Measurements from ENCODE around the gene CHIC2.

Gene CHIC2

DNA sequence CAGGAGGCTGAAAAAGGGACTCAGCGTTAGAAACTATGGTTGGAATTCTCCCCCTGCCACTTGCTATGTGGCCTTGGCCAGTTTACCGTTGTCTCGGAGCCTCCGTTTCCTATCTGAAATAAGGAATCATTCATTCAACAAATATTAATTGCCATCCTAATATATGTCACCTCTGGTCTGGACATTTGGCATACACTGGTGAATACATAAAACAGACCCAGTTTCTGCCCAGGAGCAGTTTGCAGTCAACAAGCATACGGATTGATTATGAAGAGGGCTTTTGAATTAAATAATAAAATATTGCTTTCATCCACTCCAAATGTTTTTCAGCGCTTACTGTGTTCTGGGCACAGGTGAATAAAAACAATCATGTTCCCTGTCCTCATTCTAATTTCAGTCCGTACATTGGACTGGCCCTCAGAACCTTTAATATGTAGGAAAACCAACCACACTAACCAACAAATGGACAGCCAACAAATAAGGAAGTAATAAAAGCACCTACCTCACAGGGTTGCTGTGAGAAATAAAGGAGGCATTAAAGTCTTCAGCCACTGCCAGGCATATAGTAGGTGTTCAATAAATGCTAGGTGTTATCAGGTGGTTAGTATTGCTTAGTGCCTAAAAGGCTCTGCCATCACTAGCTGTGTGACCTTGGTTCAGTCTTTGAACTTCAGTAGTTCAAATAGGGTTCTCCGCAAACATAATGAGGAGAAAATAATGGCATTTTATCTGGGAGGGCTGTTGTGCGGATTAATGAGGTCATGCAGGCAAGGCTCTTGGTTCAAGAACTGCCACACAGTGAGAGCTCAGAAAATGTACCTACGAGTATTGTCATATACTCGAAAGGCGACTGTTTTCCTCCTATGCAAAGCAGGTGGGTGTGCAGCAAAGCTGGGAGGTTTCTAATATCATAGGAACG lies 28.3 kb upstream of the CHIC2 start:
- DNase-seq: no peak

DNA sequence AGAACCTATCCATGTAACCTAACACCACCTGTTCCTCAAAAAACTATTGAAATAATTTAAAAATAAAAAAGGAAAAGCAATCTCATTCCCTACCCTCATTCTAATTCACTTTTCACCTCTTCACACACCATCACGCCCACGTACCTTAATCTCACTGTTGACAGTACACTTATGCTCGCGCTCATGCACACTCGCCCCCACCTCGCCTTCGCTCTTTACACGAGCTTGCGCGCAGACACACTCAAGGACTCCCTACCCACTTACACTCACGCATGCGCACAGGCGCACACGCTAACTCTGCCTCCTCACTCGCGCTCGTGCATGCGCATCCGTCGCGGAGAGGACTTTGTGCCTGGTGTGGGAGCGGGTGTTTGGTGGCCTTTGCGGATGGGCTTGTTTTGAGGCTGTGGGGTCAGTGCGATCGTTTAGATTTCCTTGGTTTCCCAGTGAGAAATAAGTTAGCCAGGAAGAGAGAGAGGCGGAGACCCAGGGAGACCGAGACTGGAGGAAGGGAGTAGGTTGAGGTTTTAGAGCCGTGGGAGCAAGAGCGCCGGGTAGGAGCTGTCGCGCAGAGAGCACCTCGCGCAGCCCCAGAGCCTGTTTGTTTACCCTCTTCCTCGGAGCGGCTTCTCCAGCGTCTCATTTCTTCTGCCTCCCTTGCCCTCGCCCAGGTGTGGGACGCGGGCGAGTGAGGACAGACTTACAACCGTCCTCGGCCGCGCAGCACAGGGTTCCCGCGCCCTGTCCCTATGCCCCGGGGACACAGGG lies 27.4 kb upstream of the CHIC2 start:
- DNase-seq: peak; percentile 69

DNA sequence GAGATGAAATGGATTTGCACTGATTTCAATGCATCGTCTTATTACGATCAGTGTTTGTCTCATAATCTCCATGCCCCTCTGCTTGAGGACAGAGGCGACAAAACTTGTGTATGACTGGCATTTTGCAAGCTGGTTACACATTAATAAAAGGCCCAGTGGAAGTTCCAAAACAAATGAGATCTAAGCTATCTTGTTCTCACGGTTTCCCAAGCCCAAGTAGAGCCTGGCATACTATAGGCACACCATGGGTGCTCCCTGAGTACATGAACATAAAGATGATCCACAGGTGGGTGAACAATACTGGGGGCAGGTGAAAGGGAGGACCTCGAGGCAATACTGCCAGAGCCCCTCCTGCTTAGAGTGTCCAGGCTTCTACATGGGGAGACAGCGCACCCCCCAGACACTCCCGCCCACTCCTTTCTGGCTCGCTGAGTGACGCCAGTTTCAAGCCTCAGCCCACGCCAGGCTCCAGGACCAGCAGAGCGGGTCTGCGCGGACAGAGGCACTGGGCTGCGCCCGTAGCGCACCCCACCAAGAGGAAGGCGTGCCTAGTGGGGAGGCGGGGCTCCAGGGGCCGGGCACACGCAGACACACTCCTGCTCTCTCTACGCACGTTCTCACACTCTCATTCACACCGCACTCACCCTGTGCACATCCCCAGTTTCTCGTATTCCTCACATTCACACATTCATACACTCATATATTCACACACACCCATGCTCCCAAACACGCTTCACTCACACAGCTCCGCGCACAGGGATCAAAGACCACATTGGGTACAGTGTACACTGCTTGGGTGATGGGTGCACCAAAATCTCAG lies 26.6 kb upstream of the CHIC2 start:
- DNase-seq: no peak

DNA sequence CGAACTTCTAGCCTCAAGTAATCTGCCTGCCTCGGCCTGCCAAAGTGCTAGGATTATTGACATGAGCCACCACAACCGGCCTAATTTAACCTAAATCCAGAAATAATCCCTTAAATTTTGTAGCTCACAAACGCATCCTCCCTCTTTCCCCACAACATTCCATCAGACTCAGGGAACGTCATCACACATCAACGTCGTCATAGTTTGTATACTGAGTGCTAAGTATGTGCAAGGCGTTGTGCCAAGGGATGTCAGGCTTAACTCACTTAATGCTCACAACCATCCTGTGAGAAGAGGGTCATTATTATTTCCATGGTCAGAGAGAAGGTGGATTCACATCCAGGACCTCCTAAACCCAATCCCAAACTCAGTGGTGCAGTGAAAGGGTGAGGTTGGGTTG lies 26.0 kb upstream of the CHIC2 start:
- DNase-seq: no peak

DNA sequence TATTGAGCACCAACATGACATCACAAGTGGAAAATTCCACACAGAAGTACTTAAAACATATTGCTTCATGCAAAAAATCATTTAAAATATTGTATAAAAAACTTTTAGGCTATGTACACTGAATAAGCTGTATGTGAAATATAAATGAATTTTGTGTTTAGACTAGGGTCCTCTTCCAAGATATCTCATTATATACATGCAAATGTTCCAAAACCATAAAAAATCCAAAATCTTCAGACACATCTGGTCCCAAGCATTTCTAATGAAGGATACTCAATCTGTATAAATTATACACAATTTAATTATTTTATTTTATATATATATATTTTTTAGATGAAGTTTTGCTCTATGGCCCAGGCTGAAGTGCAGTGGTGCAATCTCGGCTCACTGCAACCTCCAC lies 25.5 kb upstream of the CHIC2 start:
- no peak for DNase-seq

DNA sequence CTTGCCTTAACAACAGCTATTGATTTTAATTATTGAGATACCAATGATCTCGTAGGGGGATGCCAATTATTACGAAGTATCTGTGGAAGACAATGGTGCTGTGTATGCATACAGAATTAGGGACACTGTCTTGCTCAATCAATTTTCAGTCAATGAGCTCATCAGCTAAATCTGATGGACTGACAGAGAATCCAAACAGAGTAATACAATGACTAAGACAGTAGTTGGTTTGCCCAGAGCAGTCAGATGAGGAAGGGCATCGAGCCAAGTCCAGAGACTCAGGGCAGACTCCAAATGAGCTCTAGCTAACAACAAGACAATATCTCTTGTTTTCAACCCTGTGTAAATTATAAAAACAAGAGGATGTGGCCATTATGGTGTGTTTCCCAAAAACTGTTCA lies 20.9 kb upstream of the CHIC2 start:
- DNase-seq: no peak

DNA sequence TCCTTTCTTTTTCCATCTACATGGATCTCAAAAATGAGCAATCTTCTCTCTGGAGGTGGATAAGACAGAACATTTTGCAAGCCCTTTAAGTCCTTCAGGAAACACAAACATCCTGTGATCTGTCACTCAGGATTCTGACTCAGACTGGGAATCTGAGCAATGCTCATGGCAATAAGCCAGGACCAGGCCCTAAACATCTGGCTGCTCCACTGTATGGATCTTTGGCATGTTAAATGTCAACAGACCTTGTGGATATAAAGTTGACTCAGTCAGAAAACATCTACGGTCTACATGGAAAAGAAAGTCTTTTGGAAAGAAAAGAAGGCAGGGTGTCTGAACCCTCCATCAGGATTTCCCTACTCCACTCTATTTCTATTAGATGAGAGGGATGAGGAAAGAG lies 17.8 kb upstream of the CHIC2 start:
- no peak for DNase-seq

DNA sequence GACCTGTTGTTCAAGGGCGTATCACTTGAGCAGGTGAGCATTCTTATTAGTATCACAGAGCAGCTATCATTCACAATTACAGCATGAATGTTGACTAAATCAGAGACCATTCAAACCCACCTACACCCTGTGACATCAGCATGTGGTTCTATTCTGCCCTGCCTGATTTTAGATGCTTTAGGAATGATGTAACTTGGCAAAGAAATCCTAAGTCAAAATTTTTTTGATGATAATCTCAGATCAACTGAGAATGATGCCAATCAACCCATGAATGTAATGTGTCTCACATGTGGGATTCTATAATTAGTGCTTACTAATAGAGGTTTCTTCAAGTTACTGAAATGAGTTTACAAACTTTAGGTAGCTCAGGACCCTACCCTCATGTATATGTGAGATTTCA lies 13.4 kb upstream of the CHIC2 start:
- no peak for DNase-seq

DNA sequence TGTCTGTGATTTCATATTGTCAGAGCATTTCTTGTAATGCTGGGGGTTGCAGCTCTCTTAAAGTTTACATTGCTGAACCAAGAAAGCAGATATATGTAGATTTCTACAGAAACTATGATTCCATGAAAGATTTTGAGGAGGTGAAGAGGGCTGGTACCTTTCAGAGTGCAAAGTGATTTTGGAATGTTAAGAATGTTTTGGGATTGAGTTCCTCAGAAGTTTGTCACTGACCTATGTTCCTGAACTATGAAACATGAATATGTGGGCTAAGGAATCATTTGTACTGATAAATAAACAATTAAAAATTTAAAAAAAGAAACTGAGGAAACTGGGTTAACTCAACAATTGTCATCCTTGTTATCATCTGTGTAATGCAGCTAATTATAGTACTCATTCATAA lies 12.3 kb upstream of the CHIC2 start:
- DNase-seq: no peak

DNA sequence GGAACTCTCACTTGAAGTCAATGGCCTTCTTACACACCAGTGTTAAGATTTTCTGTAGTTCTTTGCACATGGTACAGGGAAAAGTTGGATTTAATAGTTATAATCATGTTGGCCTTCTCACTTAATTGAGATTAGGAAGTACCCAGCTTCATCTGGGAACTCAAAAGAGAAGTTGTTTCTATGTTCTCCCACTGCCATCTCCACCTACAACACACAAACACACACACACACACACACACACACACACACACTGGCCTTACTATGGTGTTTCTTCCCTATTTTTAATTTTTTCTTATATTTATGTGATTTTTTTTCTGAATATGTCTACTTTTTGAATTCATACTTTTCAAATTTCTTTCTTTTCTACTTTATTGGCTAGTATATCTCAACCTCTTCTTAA lies 10.0 kb upstream of the CHIC2 start:
- DNase-seq: no peak

DNA sequence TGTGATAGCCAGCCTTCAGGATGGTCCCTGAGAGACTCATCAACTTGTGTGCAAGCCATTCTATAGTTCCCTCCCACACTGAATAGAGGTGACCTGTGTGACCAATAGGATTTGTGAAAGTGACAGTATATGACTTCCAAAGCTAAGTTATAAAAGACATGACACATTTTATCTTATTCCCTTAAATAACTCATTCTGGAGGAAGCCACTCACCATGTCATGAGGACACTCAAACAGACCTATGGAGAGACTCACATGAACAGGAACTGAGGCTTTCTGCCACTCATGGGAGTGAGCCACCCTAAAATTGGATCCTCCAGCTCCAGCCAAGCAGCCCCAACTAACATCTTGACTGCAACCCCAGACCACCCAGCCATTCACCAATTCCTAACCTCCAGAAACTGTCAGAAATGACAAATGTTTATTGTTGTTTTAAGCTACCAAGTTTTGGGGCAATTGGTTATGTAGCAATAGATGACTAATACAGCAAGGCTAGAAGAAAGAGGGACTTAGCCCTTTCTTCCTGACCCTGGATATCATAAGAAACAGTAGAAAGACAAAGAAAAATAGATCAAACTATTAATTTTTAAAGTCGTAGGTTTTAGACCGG lies 9.0 kb upstream of the CHIC2 start:
- DNase-seq: no peak

DNA sequence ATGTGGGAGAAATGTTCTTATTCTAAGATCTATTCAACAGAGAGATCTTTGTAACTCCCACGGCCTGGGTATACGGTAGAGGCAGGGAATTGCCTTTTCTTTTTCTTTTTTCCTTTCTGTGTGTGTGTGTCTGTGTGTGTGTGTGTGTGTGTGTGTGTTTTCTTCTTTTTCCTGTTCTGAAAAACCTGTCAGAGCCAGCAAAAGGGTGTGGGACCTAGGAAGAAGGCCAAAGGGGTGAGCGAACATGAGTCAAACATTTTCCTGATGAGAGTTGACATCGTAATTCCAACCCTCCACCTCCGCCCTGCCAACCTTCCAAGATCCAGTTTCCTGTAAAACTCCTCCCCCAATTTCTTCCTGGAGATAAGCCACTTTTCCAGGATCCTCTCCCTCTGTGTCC lies 2.8 kb upstream of the CHIC2 start:
- DNase-seq: no peak

DNA sequence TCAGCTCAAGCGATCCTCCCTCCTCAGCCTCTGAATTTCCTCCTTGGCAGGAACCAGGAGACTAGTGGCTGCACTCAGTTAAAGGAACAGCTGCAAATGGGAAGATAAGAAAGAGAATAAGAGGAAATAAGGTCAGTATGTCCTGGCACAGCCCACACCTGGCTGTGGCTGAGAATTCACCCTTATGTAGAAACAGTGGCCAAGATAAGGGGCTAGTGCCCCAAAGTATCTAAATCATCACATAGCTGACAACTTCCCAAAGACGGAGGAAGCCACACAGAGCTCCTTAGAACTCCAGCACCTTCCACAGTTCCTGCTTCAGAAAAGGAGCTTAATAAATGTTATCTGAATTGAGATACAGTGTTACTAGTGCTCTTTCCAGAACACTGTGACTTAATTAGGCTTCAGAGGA lies 2.3 kb upstream of the CHIC2 start:
- no peak for DNase-seq

DNA sequence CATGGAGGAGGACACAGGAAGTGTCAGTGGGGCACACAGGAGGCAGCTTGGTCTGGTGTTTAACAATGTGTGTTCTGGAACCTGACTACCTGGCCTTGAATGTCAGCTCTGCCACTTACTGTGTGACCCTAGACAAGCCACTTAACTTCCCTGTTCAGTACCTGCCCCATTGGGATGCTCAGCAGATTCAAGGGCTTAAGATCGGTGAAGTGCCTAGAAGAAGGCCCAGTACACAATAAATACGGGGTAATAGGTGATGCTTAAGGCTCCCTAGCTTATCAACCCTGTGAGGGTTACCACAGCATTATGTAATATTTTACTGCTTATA lies 1.6 kb upstream of the CHIC2 start:
- no peak for DNase-seq

DNA sequence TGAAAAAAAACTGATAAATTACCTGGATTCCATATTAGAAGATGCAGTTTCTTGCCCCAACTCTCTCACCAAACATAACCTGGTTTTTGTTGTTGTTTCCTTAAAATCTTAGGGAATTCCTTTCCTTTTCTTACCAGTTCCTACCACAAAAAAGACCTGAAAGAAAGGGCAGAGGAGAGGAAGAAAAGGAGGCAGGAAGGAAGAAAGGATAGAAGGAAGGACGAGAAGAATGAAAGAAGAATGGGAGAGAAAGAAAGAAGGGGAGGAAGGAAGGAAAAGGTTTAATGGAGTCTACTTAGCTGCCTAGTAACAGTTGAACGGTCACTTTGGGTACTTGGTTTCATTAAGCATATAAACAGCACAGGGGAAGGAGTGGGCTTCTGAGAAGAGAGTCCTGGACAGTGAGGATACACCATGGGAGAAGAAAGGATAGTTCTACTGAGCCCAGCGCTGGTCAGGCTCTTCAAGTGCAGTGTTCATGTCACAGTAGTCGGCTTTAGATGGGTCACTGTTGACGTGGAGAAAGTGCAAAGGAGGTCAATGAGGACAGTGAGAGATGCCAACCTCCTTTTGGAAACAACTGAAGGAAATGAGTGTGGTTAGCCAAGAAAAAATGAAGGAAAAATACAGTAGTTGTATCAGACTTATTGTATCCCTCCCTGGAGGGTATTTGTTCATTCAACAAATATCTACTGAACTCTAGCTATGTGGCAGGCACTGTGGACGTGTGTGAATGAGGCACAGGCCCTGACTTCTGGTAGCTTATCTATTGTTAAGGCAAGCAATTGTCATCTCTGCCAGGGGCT lies 1.1 kb upstream of the CHIC2 start:
- DNase-seq: no peak

DNA sequence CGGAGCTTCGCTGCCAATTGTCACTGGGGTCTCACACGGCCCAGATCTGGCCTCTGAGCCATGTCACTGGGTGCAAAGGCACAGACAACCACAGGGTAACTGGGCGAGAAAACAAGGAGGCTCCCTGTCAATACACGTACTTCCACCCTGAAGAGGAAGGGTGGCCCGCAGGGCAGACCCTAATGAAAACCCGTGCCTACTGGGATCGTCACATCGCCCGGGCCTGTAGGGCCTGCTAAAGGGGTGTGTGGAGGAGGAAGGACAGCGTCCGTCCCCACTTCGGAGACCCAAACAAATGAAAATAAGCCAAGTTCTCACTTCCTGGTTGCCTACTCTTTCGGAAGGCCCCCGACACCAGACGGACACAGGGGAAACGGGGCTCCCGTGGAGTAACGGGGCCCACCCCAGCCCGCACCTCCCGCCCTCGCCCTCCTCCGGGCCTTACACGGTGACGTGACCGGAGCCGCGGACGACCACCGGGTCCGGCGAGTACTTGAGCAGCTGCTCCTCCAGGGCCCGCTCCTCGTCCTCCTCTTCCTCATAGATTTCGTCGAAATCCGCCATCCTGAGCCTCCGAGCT lies 578 bp downstream of the CHIC2 start:
- DNase-seq: peak; percentile 10

DNA sequence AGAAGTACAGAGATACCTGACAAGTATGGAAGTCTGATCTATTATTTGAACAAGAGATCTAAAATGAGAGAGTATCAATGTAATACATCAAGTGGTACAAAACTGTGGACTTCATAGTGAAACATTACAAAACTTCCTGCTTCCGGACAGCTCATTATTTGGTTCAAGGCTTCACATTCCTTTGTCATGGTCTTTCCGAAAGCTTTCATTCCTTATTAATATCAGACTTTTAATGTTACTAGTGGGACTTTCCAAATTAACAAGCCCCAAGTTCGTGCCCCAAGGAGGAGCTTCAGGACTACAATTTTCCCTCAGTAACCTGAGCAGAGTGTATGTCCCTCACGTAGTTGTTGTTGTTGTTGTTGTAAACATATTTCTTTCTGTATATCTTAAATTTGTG lies 1.2 kb downstream of the CHIC2 start:
- DNase-seq: peak; percentile 66

DNA sequence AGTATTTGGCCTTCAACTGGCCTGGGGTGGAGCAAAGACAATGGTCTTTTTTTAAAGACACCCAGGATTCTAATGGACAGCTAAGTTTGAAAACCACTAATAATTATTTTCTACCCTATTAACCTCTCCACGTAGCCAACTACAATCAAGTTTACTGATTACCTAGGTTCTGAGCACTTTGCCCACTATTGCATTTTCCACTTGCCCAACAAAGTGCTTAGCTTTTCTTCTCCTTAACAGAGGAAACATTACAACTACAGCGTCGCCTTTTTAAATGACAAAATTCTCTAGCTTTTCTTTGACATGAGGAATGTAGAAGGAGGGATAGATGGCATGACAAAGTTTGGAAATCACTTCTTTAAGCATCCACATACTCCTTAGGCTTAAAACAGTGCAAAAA lies 2.0 kb downstream of the CHIC2 start:
- DNase-seq: no peak

DNA sequence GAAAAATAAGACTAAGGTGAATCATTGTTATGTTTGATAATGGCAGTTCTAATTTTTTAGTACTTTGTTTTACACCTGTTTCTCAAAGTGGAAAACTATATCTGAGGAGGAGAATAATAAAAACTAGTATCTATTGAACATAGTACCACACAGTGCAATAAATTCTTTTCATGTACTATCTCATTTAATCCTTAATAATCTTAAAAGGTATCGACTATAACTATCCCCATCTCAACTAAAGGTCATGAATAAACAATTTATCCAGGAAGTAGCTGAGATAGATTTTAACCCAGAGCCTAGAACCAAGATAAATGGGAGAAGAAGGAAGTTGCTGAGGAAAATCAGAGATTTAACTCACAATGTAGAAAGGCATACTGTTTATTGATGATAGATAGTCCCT lies 2.5 kb downstream of the CHIC2 start:
- DNase-seq: no peak

DNA sequence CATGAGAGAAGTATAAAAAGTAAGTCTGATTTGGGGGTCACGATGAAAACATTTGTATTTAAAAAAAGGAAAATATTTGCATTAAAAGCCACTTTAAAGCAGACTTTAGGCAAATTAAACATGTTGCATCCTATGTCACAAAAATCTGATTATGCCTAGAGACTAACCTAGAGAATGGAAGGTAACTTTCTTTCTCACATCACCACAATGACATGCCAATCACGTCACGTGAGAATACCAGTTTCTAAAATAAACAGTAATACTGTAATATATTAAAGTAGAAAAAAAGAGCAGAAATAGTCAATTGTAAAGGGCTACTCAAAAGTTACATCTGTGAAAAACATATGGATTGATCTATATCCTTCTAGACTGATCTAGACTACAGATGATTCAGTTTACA lies 3.3 kb downstream of the CHIC2 start:
- no peak for DNase-seq

DNA sequence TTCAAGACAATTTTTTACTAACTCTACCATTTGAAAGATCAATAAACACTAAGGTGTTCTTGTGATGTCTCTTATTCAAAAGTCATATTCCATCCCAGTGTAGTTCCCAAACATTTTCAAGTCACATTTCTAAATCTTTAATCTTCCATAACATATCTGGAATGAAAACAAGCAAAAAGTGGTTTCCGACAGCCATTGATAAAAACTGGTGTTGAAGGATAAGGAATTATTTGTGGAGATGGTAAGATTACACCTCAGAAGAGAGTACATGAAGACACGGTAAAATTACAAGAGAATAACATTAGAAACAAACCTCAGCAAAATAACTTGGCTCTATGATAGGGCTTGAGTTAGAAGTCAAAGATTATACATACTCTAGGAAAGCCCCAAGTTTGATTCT lies 4.3 kb downstream of the CHIC2 start:
- peak; percentile 7 for DNase-seq

DNA sequence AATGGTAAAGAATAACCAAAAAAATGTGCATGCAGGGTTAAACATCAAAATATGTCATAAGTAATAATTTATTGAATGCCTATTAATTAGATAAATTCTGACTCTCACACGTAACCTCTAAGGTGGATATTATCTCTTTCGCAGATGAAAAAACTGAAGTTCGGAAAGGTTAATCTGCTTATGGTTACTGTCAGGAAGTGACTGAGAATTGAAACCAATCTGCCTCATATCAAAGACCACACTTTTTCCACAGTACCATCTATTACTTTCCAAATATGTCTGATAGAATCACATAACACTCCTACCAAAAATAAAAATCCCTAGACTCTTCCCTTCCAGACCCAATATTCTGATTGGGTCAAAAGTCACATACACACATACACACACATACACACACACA lies 6.2 kb downstream of the CHIC2 start:
- peak; percentile 52 for DNase-seq

Data from activated CD4-positive, alpha-beta T cell treated with anti-CD3 and anti-CD28 coated beads, Interleukin-2, amount 50 U/mL, for 16 hours (primary cell).